Karpas-422 (cell line): ENCODE data around the gene LTC4S. TPM values are rescaled to one million over a fixed set of nuclear protein-coding genes. Genes with fewer than 3 reads are reported as not detected.

Experiments
- DNase-seq: peaks from one replicate; pipeline ENCODE4 v3.0.0-alpha.2; 2015
- H2AFZ ChIP-seq: fragments of 200-600 bp; sonication (generic); 2 replicates; pipeline ENCODE4 v1.6.1; 2014; ENCODE audit warnings: antibody characterized with exemption, low read length, mixed read lengths
- H3K27ac ChIP-seq: fragments of 200-600 bp; sonication (generic); 2 replicates; pipeline ENCODE4 v1.5.1; 2014; ENCODE audit warnings: mild to moderate bottlenecking, low read length, moderate library complexity
- H3K27me3 ChIP-seq: fragments of 200-600 bp; sonication (generic); 2 replicates; pipeline ENCODE4 v1.6.1; 2014; ENCODE audit warnings: low read length, mixed read lengths
- H3K36me3 ChIP-seq: fragments of 200-600 bp; sonication (generic); 2 replicates; pipeline ENCODE4 v1.6.1; 2014; ENCODE audit warnings: low read length, mixed read lengths; ENCODE audit not compliant: insufficient read depth
- H3K4me1 ChIP-seq: fragments of 200-600 bp; sonication (generic); 2 replicates; pipeline ENCODE4 v1.6.1; 2014; ENCODE audit warnings: mild to moderate bottlenecking, low read length, mixed read lengths
- H3K4me2 ChIP-seq: fragments of 200-600 bp; sonication (generic); 2 replicates; pipeline ENCODE4 v1.6.1; 2014; ENCODE audit warnings: low read length, low read depth, mild to moderate bottlenecking; ENCODE audit not compliant: poor library complexity, severe bottlenecking
- H3K4me3 ChIP-seq: fragments of 200-600 bp; sonication (generic); 2 replicates; pipeline ENCODE4 v1.5.1; 2014; ENCODE audit warnings: mild to moderate bottlenecking, antibody characterized with exemption, low read length, mixed read lengths
- H3K79me2 ChIP-seq: fragments of 200-600 bp; sonication (generic); 2 replicates; pipeline ENCODE4 v1.6.1; 2014; ENCODE audit warnings: mild to moderate bottlenecking, low read length, mixed read lengths
- H3K9ac ChIP-seq: fragments of 200-600 bp; sonication (generic); 2 replicates; pipeline ENCODE4 v1.6.0; 2014; ENCODE audit warnings: low read length
- H3K9me2 ChIP-seq: fragments of 200-600 bp; sonication (generic), shearing (Covaris generic); replicated peaks from 2 replicates; pipeline ENCODE4 v1.6.0; 2014; ENCODE audit warnings: mild to moderate bottlenecking, low read length, moderate library complexity; ENCODE audit not compliant: insufficient read depth
- H3K9me3 ChIP-seq: fragments of 300-700, 200-600 bp; sonication (generic); 2 replicates; pipeline ENCODE4 v1.6.1; 2014; ENCODE audit warnings: low read length, mixed read lengths
- H4K20me1 ChIP-seq: fragments of 200-600 bp; sonication (generic); 2 replicates; pipeline ENCODE4 v1.6.1; 2014; ENCODE audit warnings: mild to moderate bottlenecking, antibody characterized with exemption, low read length, low read depth; ENCODE audit not compliant: insufficient read depth
- small RNA-seq: library from RNA; depleted of rRNA; stranded (forward); fragments of <200 nt; gene quantifications from one replicate; pipeline ENCODE3, GENCODE V24; 2014
- total RNA-seq: library from RNA; depleted of rRNA; stranded (reverse); fragments of >200 nt; shearing (Covaris generic); gene quantifications from 2 replicates; pipeline ENCODE4 v1.2.3, GENCODE V29; 2014; ENCODE audit warnings: low replicate concordance; rRNA removed

The LTC4S gene
- total RNA-seq, 1 experiment from 2014 or later: not detected

DNA sequence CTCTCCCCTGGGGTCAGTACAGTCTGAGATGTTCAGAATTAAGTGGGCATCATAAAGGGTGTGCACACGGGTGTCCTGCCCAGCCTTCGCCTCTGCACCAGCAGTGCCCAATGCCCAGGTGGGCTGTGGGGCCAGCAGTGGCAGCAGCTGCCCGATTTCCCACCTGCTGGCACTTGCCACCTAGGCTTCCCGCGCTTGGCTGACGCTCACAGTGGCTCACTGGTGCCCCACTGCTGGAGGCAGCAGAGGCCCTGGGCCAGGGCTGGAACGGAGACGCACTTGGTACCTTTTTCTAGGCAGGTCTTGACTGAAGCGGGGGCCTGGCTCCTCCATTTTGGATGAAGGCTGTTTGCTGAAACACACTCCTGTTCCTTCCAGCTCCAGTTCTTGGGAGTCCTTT, 47.8 kb downstream of the LTC4S start:
- no peak for DNase-seq
- Histone ChIP-seq H3K4me2 (no peak overlapping the region), H3K9me2 (no peaks in the 10 kb centered on the region), H3K9ac (no peak overlapping the region), H3K36me3 (peaks cover 20% of the 10 kb centered on the region), H3K4me3 (no peak overlapping the region), H3K9me3 (no peaks in the 10 kb centered on the region; the same call in 1 of the 2 replicates), H3K27ac (no peak overlapping the region), H3K79me2 (no peaks in the 10 kb centered on the region), H2AFZ (no peak overlapping the region), H3K27me3 (no peaks in the 10 kb centered on the region), H3K4me1 (no peaks in the 10 kb centered on the region), H4K20me1 (no peaks in the 10 kb centered on the region)

Small RNA genes lying within 50 kb of the gene (small RNA-seq; reads per million reads assigned to genes)
- not detected for gene MIR1229

Other genes starting within 250 kb of the LTC4S start
- gene RUFY1, start 243.4 kb upstream of the LTC4S start, total RNA-seq: 40.9 and 66.4 TPM in 2 replicates
- 484 and 580 TPM in 2 replicates for gene HNRNPH1, start 170.3 kb upstream of the LTC4S start, total RNA-seq
- gene CBY3, start 113.0 kb upstream of the LTC4S start, total RNA-seq: not detected in 2 replicates
- gene CANX, start 95.0 kb upstream of the LTC4S start, total RNA-seq: 191 and 224 TPM in 2 replicates
- gene MAML1, start 61.2 kb upstream of the LTC4S start, total RNA-seq: 11.5 and 14.2 TPM in 2 replicates
- 36.9 and 47.1 TPM in 2 replicates for gene MGAT4B, start 12.9 kb downstream of the LTC4S start, total RNA-seq
- gene SQSTM1, start 26.9 kb downstream of the LTC4S start, total RNA-seq: 100.0 and 123 TPM in 2 replicates
- 33.6 and 55.7 TPM in 2 replicates for gene MRNIP, start 64.8 kb downstream of the LTC4S start, total RNA-seq
- gene TBC1D9B, start 113.9 kb downstream of the LTC4S start, total RNA-seq: 66.0 and 106 TPM in 2 replicates